NCI-H128 (cell line): ENCODE results near the gene ARHGAP33.
"Not testable (repeated sequence)": the region's sequence is repeated elsewhere in the genome, so short reads cannot be mapped to it uniquely, and the experiment has no call there.

Source experiments
- DNase-seq: peaks from one replicate; lab custom pipeline; 2025; ENCODE audit not compliant: unreplicated experiment; lab: John Stamatoyannopoulos, UW

Gene ARHGAP33

DNA sequence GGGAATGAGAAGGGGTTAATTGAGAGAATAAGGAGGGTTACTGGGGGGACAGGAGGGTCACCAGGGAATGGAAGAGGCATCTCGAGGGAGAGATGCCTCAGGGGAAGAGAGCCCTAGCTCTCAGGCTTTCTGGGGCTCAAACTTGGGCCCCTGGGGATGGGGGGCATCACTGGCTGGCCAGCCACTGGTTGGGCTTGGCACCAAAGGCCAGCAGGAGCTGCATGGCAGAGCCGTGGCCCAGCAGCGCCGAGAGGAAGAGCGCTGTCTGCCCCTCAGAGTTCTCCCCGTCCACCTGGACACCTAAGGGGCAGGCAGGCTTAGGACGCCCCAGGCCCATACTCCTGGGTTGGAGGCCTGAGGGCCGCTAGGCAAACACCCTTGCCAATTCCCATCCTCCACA, 17.5 kb downstream of the ARHGAP33 start:
- no peak for DNase-seq

DNA sequence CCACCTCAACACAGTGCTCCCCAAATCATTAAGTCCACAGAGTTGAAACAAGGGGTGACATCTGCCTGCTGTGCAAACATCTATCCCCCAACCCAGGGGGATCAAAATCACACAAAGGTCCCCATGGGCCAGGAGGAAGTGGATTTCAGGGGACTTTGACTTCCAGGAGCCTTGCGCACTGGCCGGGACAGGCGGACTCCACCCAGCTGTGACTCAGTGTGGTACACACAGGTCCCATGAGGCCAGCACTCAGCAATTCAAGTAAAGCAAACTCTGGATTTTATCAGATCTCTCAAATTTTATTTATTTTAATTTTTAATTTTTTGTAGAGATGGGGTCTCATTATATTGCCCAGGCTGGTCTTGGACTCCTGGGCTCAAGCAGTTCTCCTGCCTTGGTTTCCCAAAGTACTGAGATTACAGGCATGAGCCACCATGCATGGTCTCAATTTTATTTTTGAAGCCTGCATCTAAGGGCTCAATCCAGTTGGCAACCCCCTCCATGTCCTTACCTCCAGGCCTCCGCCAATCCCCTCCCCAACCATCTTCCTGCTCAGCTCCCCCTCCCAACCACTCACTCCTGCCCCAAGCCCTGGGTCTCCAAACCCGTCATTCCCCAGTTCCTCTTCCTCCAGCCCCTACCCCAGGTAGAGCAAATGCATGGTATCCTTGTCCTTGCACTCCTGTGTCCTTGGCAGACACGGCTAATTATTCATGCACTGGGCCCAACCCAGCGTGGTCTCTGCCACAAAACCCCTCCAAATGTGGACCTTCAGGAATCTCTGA, 18.2 kb downstream of the ARHGAP33 start:
- no peak for DNase-seq

DNA sequence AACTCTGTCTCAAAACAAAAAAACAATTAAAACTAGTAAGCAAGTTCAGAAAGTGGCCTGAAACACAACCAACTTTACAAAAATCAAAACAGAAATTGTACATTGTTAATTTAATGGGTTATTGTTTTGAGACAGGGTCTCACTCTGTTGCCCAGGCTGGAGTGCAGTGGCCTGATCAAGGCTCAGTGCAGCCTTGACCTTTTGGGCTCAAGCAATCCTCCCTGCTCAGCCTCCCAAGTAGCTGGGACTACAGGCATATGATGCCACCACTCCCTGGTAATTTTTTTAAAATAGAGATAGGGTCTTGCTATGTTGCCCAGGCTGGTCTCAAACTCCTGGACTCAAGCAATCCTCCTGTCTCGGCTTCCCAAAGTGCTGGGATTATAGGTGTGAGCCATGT, 20.2 kb downstream of the ARHGAP33 start:
- DNase-seq = not testable (repeated sequence)

DNA sequence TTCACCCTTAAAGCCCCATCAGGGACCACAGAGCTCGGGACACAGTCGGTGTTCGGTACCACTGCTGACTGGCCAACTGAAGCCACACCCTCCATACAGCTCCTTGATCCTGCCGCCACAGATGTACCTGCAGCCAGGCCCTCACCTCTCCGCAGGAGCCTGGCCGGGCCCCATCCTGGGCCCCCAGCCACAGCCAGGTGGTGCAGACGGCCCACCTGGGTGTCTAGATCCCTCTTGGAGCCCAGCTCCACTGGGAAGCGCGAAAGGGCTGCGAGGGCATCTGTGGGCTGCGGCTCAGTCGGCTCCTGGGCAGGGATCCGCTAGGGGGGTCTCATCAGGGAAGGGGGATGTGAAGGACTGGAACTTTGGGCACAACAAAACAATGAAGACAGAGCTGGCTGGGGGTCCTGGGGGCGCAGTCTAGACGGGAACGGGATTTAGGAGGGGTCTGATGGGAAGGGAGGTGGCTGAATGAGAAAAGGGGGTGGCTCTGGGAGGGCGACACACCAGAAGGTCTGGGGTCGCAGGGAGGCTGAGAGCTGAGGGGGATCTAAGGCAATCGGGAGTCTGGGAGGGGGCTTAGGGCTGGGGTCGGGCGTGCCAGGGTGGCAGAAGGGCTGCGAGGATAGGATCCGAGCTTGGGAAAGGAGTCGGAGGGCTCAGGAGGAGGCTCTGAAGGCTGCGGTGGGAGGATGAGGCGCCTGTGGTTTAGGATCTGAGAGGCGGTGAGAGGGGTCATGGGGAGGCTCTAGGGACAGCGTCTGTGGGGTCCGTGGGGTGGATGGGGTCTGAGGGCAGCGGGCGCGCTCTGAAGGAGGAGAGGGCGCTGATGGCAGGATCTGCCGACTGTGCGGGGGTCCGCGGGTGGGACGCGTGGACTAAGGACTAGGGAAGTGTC, 21.5 kb downstream of the ARHGAP33 start:
- DNase-seq = no peak

DNA sequence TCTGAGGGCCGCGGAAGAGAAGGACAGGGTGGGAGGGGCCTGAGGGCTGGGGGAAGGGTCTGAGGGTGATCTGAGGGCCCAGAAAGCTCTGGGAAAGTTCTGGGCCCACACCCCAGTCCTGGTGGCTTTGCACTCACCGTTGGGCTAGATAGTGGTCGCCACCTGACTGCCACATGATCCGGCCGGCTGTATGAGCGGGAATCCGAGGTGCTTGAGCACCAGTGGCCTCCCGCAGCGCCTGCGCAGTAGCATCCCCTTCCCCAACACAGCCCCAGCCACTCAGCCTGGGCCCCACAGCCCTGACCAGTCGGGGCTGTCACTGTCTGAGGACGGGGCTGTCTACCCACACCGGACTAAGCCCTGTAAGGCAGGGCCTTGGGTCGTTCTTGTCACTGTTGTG, 22.3 kb downstream of the ARHGAP33 start:
- DNase-seq = no peak

DNA sequence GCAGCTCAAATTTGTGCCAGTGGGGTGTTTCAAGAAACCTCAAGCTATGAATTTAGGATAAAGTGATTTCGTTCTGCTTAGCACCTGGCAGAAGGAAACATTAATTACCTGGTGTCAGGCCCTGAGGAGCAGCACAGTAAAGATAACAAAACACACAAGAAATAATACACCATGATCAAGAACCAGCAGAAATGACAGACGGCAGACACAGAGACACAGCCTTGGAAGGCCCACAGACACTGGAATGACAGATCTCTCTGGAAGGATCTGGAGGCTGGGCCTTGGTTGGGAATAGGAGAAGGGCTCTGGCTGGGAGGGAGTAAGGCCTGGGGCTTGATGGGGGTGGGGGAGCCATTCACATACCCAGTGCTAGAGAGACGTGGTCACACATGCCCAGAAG, 26.5 kb downstream of the ARHGAP33 start:
- DNase-seq = no peak

DNA sequence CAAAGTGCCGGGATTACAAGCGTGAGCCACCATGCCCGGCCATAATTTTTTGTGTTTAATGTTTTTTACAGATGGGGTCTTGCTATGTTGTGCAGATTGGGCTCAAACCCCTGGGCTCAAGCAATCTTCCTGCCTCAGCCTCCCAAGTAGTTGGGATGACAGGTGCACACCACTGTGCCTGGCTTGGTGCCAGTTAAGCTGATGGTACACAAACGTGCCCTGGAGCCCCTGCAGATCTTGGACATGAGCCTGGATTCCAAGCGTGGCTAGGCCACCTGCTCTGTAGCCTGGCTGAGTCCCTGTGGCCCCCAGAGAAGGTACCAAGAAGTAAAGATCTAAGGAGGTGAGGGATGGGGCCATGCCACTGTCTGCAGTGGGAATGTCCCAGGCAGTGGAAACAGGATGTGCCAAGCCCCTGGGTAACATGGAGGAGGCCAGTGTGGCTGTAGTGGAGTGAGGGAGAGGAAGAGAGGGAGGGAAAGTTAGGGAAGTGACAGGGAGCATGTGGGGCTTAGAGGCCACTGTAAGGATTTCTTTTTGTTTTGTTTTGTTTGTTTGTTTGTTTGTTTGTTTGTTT, 30.2 kb downstream of the ARHGAP33 start:
- DNase-seq = no peak

DNA sequence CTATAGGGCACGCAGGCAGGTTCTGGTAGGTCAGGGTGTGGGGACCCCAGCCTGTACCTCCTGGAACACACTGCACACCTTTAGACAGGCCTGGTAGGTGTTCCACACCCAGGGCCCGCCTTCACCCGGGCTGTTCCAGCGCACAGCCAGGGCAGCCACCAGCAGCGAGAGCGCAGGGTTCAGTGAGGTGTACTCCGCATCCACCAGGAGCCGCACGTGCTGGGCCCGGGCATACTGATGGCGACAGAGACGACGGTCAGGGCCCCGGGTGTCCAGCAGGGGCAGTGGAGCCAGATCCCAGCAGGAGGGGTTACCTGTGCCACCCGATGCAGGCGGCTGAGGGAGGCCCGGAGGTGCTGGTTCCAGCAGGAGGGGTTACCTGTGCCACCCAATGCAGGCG, 31.2 kb downstream of the ARHGAP33 start:
- DNase-seq = no peak

DNA sequence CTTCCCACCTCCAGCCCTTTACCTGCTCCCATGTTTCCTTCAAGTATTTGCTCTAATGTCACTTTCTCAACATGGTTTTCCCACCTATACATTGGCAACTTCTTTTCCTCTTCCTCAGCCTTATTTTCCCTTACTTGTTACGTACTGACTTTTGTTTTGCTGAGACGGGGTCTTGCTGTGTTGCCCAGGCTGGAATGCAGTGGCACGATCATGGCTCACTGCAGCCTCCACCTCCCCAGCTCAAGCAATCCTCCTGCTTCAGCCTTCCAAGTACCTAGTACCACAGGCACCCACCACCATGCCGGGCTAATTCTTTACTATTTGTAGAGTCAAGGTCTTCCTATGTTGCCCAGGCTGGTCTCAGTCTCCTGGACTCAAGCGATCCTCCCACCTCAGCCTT, 32.3 kb downstream of the ARHGAP33 start:
- no peak for DNase-seq

DNA sequence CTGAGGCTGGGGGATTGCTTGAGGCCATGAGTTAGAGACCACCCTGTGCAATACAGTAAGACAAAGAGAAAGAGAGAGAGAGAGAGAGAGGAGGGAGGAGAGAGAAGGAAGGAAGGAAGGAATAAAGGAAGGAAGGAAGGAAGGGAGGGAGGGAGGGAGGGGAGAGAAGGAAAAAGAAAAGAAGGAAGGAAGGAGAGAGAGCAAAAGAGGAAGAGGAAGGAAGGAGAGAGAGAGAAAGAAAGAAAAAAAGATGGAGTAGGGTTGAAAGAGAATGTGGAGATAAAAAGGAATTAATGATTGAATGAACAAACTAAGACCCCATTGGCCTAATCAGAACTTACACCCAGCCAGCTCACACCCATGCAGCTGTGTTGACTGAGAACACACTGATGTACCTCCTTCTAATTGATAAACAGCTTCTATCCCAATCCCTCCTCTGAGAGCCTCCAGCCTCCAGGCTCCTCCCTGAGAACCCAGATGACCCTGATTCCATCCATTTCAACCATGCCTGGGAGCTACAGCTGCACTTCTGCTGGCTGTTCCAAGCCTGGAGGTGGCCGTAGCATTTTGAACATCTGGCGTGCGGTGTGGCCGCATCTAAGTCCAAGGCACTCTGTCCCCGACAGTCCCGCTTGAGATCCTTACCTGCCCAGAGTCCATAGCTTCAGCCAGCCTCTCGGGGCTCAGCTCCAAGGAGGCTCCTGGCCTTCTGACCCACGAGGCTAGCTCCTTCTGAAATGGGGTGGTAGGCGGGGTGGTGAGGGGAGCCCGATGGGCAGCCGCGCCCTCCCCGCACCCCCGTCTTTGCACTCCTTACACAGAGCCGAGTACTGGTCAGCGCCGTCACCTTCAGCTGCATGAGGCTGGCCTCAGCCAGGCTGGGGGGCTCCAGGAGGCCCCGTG, 36.2 kb downstream of the ARHGAP33 start:
- no peak for DNase-seq

DNA sequence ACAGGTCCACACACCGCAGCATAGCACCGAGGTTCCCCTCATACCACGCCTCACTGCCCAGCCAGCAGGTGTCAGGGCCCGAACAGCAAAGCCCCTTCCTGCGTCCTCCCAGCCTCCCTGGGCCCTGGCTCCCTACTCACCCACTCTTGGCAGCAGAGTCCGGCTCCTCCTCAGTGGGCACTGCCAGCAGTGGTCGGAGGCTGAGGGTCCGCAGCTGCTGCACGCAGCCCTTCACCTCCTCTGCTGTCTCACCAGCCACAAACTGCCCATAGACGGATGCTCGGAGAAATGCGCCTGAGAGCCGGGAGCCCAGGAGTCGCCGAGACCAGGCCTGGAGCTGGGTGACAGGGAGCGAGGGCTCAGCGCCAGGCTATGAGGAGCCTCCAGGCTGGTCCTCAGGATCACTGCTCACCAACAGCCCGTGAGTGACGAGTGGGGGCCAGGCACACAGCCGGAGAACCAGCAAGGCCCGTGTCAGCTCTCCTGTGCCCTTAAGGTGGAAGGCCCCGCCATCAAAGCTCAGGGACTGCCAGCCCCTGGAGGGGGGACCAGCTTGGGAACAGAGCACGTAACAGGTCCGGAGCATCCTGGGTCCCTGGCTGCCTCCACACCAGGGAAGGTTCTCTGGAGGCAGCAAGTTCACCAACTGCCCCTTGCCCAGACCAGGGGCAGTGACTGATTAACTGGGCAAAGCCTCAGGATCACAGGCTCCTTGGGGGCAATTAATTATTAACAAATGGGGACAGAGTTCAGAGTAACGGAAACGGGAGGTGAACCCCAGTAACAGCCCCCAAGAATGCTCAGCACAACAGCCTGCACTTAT, 37.1 kb downstream of the ARHGAP33 start, which contains the start of gene PRODH2:
Gene PRODH2, minus strand, starts transcription at position 626 of the 823 bp plus-strand sequence. Its CDS starts 40 bp downstream, at position 586.
- DNase-seq = no peak

DNA sequence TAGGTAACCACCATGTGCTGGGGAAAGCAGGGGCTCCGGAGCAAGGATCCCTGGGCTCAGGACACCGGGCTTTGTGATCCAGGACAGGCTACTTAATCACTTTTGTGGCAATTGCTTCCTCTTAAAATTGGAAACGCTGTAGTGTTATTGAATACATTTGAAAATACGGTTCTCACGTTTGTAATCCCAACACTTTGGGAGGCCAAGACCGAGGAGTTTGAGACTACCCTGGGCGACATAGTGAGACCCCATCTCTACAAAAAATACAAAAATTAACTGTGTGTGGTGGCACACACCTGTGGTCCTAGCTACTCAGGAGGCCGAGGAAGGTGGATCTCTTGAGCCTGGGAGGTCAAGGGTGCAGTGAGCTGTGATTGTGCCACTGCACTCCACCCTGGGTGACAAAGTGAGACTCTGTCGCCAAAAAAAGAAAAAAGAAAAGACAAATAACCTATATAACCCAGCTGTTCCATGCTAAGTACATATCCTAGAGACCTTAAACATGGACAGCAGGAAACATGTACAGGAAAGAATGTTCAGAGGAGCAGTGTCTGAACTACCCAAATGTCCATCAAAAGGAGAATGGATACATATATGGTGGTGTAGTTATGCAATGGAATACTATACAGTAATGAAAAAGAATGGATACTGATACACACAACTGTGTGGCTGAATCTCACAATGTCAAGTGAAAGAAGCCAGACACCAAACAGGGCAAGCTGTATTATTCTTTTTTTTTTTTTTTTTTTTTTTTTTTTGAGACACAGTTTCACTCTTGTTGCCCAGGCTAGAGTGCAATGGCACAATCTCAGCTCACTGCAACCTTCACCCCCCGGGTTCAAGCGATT, 37.9 kb downstream of the ARHGAP33 start:
- no peak for DNase-seq

DNA sequence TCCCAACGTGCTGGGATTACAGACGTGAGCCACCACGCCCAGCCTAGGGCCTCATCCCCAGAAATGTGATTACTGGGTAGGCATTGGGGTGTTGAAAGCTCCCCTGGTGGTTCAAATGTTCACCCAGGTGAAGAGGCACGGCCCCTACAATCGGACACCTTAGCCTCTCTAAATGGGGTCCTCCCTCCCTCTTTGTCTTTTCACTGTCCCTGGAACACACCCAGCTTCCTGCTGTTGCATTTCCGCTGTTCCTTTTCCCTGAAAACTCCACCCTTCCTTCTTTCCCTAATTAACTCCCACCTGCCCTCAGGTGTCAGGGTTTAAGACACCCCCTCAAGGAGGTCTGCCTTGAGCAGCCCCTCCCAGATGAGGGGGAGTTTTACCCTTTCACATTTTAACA, 40.9 kb downstream of the ARHGAP33 start:
- no peak for DNase-seq

DNA sequence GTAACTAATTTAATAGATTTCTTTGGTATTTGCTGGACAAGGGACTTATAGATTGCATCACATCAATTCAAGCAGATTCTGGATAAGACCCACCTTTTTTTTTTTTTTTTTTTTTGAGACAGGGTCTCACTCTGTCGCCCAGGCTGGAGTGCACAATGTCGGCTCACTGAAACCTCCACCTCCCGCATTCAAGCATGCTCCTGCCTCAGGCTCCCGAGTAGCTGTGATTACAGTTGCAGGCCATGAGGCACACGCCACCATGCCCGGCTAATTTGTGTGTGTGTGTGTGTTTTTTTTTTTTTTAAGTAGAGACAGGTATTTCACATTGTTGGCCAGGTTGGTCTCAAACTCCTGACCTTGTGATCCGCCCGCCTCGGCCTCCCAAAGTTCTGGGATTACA, 41.5 kb downstream of the ARHGAP33 start:
- DNase-seq = no peak

DNA sequence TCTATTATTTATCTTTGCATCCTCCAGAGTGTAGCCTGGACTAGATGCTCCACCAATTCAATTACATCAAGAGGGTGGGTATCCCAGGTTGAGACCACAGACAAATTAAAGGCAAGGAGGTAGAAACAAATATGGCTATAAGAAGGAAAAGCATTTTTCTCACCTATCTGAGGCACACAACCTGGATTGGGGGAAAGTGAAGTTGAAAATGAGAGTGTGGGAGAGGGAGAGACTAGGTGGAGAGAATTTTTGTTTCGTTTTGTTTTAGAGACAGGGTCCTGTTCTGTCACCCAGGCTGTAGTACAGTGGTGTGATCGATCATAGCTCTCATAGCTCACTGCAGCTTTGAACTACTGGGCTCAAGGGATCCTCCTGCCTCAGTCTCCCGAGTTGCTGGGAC, 43.1 kb downstream of the ARHGAP33 start:
- no peak for DNase-seq

DNA sequence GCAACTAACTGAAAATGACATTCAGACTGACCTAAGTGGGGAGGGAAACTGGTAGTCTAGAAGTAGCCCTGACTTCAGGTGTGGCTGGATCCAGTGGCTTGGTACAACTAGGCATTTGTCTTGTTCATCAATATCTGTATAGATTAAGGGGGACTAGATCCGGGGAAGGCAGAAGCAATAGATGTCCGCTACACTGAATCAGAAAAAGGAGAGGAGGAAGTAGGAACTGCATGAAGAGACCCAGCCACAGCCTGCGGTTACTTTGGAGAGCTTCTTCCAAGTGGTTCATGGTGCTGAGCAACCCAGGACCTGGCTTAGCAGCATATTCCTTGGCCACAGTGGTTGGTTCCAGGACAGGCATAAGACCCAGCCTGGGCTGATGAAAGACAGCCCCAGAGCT, 47.2 kb downstream of the ARHGAP33 start:
- no peak for DNase-seq

DNA sequence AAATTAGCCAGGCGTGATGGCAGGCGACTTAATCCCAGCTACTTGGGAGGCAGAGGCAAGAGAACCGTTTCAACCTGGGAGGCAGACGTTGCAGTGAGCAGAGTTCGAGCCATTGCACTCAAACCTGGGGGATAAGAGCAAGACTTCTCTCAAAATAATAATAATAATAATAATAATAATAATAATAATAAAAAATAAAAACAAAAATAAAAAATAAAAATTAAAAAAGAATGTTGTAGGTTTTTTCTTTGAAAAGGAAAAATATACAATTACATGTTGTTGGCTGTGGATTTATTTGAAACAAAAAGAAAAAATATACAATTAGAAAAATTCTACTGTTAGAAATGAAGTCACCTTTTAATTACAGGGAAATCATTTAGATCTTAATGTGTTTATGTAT, 48.8 kb downstream of the ARHGAP33 start:
- no peak for DNase-seq

DNA sequence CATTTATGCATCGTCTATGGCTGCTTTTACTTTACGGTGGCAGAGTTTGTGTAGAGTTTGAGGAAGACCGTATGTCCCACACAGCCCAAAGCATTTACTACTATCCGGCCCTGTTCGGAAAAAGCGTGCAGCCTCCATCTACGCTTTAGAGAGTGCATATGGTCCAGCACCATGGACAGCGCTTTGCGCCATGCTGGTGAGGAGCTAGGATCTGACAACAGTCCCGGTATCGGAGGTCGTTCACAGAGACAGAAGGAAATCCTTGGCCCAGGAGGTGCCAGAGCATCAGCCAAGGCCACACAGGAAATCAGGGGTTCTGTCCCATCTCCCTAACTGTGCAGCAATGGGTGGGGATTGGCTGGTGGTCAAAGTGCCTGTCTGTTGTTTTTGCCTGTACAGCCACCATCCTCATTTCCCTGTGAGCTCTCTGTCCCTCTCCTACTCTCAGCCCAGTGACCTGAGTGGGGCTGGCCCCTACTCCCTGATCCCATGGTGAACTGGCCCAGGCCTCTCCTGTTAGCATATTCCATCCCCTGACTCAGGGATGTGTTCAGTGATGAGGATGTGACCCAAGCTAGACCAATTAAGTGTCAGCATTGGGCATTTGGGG, 53.4 kb downstream of the ARHGAP33 start:
- no peak for DNase-seq

DNA sequence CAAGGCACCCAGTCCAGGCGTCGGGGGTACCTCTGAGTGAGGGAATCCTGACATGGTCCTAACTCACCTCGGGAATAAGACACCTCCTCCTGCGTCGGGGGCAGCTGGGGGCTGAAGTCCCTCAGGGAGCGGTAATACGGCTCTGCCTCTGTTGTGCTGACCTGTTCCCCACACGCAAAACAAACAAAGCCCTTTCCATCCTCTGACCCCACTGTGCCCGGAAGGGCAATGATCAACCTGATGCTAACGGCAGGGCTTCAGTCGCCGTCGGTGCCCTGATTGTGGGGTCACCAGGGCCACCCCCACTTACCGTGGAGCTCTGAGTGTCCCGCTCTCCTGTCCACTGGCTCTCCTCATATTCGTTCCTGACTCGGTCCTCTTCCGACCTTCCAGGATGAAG, 55.6 kb downstream of the ARHGAP33 start:
- DNase-seq = no peak
